Stimulated activated CD4-positive, alpha-beta T cell treated with anti-CD3 and anti-CD28 coated beads, TNF-alpha, amount 100 ng/mL, for 4 hours (primary cell): ENCODE data around the gene RSPO4.
"Not testable (repeated sequence)": the region's sequence is repeated elsewhere in the genome, so short reads cannot be mapped to it uniquely, and the experiment has no call there.

Source experiments
- DNase-seq, 3 experiments: peaks; one replicate each; pipeline ENCODE4 v3.0.0-alpha.2; 2020; ENCODE audit warnings: low read depth in 3 of 3

Gene RSPO4

DNA sequence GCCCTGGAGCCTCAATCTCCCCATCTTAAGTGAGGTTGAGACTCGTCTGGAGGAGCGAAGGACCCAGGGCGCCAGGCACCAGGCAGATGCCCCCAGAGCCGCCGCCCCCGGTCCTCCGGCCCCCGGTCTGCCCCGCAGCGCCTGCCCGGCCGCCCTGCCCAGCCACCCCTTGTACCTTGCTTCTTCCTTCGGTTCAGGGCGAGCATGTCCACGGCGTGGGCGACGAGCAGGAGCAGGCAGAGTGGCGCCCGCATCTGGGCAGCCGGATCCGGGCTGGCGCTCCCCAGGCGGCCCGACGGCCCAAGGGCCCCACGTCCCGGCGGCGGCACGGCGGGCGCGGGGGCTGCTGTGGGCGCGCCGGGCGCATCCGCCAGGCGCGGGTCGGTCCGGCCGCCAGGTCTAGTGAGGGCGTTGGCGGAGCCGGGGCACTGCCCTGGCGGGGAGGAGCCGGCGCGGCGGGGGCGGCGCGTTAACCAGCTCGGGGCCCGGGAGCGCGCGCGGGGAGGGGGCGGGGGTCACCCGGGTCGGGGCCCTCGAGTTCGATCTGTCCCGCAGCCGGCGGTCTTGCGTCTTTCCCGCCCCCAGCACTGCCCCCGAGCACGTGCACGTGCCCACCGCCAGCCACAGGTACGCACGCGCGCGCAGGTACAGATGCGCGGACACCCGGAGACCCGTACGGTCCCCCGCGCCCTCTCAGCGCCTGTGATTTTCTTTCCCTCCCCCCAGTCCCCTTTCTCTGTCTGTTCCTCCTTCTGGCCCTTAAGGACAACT is at the start of gene RSPO4:
RSPO4 (minus strand) TSS at position 401 of the 771 bp plus-strand sequence; CDS start at position 254, 147 bp downstream.
- DNase-seq, result no peak

DNA sequence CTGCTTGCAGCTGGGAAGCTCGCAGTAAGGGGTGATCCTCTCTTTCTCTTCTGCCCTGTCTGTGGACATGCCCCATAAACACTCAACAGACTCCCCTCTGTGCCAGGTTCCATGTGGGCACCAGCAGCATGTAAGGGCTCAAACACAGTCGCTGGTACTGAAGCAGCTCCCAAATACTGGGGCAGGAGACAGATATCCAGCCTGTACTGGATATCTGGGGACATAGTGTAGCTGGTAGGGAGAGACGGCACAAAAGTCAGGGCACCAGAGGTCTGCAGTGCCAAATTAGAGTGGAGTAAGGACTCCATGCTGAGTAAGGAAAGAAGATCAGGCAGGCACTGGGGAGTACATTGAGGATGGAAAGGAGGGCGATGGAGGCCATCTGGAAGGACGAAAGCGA is 48.3 kb upstream of the RSPO4 start:
- no peak for DNase-seq

DNA sequence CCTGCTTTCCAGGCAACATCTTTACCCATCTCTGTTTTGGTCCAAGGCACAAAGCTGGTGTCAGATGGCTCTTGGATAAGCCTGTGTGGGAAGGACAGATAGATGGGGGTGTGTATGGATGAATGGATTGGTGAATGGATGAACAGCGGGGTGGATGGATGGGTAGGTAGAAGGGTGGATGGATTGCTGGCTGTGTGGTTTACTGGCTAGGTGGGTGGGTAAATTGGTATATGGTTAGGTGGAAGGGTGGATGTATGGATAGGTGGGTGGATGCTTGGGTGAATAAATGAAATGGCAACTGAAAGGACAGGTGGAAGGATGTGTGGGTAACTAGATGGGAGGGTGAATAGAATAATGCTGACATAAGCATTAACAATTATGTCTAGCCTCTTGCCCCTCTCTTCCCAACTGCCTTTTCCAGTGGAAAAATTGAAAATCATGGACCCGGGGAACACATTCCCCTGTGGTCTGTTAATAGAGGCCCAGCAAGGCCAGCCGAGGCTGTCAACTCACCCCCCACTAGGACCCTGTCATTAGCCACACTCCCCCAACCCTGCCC is 43.8 kb upstream of the RSPO4 start:
- DNase-seq, result no peak

DNA sequence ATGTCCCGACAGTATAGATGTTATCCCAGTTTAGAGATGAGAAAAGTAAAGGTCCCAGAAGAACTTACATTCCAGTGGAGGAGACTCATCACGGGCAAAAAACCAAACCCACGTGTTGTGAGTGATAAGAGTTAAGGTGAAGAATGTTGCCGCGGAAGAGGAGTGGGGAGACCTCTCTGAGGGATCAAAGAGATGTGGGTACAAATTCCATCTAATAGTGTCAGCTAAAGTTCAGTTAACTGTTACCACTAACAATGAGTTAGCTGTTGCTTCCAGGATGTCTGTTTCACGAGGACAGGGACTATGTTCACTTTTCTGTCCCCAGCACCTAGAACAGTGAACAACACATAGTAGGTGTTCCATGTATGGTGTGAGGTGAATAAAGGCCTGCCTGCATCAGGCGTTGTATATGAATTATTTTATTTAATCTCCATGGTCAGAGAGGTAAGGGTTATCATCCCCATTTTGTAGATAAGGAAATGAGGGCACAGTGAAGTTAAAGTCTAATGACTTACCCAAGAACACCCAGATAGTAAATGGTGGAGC is 39.8 kb upstream of the RSPO4 start:
- no peak for DNase-seq

DNA sequence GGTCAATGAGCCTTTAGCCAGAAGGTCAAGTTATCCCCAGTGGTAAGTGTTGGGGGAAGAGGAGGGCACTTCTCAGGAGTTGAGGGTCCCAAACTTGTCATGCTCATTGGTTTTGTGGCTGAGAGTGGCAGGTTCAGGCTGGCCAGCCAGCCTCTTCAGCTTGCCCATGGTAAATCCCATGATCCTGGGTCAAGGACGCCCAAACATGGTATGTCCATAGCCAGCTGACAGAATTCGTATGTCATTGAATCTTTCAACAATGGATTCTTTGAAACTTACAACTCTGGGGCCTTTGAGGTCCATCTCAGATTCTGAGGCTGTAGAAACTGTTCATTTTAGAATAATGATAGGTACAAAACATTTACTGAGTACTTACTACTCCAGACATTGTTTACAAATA is 36.1 kb upstream of the RSPO4 start:
- DNase-seq, result no peak

DNA sequence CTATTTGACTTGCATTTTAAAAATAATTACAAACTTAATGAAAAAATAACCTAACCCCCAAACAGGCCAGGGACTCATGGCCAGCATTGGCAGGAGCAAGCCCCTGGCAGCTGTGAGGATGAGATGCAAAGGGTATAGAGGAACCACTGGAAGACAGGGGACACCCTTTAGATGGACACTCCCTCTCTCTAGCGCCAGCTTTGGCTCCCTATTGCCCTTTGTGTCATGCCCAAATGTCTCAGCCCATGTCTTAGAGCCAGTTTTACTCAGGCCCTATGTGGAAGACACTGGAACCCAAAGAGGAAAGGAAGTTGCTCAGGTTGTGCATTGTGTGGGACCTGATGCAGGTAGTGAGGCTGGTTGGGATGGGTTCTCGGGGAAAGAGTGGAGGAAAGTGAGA is 34.9 kb upstream of the RSPO4 start:
- no peak for DNase-seq

DNA sequence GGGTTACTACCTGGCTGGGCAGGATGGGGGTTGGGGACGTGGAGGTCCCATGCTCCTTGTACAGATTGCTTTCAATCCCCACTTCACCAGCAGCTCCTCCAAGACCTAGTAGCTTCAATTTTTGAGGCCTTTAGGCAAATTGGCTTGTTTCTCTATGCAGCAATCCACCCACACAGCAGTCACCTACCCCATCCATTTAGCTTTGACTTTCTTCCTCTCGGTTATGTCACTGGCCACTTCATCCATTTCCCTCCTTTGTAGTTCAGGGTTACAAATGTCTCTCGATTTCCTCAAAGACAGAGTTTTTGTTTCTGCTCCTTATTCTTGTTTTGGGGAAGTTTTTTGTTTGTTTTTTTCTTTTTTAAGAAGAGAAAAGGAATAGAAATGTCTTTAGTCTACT is 33.4 kb upstream of the RSPO4 start:
- DNase-seq, result no peak

DNA sequence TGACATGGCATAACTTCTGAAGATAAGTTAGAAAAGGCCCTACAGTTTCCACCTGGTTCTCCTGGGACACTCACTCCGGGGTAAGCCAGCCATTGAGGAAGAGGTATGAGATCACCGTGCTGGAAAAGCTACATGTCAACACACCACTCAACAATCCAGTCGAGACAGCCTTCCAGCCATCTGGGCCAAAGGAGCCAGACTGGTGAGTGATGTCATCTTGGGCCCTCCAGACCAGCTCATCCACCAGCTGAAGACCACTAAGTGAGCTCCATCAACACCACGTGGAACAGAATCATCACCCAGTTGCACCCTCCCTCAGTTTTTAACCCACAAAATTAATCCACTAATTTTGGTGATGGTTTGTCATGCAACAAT is 32.3 kb upstream of the RSPO4 start:
- DNase-seq, result no peak

DNA sequence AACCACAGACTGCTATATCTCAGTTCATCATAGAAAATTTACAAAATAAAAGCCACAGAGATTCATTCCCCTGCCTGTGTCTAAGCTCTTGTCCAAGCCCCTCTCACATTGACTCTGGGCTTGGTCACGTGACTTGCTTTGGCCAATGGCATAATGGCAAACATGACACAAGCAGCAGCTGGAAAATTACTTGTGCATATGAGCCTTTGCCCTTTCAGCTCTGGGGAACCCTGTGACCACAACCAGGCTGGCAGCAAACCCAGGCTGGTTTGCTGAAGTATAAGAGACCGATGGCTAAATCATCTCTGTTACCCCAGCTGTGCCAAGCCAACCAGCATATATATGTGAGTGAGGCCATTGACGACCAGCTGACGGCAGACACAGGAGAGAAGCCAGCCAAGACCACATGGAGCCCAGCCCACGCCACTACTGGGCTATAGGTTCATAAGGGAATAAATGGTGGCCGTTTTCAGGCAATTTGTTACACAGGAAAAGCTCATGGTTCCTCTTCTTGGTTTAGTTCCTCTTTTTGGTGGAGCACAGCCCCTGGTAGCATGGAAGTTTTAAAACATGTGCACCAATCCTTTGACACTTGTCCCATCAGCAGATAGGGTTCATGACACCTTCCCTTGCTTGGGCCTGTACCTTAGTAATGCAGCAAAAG is 31.8 kb upstream of the RSPO4 start:
- no peak for DNase-seq

DNA sequence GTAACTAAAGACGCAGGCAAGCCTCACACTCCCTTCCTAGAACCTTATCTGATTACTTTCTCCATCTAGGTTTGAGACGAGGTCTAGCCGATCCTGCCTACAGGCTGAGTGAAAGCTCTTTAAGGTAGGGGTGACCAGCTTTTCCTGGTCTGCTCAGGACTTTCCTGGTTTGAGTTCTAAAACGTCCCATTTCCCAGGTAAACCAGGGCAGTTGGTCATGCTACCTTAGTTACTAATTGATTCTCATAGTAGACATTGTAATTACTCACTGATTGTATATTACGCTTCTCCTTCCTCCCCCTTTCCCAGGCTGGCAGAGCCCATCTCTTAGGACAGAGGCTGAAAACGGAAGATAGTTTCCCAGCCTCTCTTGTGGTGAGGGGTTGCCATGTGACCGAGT is 27.9 kb upstream of the RSPO4 start:
- no peak for DNase-seq

DNA sequence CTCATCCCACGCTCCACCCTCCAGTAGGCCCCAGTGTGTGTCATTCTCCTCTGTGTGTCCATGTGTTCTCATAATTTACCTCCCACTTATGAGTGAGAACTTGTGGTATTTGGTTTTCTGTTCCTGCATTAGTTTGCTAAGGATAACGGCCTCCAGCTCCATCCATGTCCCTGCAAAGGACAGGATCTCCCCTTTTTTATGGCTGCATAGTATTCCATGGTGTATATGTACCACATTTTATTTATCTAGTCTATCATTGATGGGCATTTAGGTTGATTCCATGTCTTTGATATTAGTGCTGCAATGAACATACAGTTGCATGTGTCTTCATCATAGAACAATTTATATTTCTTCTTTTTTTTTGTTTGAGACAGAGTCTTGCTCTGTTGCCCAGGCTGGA is 24.1 kb upstream of the RSPO4 start:
- DNase-seq, result not testable (repeated sequence)

DNA sequence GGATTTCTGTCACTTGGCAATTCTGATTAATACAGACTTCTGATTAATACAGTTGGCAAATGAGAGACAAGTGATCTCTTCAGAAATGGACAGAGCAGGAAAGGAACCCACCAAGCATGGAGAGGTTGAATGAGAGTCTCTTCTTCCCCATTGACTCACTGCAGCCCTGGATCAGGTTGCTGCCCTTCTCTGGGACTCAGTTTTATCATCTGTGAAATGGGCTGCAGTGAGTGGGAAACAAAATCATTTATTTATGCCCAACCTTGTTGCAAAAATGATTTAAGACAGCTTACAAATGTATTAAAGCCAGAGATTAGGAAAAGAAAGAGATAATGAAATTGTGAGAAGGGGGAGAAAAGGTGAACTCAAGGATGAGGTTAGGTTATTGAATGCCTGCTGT is 20.8 kb upstream of the RSPO4 start:
- no peak for DNase-seq

DNA sequence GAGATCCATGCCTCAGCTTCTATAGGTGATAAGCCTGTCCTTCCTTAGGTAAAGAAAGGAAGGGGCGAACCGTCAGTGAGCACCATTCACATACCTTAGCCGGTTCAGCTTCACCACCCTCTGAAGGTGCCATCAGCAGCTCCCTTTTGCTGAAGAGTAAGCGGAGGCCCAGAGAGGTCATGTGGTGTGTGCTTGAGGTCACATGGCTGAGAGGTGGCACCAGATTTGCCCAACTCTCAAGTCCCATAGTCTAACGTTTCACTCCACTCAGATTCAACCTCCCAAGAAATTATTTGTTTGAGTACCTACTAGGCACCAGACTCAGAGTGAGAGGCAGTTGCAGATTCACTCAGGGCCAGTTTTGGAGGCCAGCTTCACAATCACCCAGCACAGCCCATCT is 18.5 kb upstream of the RSPO4 start:
- DNase-seq, result no peak

DNA sequence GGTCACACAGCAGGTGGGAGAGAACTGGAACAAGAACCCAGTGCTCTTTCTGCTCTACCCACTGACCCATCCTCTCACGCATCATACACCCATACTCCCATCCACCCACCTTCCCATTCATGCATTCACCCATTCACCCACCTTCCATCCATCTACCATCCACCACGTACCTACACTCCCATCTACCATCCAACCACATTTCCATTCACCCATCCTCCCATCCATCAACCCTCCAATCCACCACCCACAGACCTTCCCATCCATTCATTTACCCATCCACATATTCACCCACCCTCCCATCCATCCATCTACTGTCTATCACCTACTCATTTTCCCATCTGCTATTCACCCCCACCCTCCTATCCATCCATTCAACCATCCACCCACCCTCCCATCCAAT is 17.2 kb upstream of the RSPO4 start:
- DNase-seq, result no peak

DNA sequence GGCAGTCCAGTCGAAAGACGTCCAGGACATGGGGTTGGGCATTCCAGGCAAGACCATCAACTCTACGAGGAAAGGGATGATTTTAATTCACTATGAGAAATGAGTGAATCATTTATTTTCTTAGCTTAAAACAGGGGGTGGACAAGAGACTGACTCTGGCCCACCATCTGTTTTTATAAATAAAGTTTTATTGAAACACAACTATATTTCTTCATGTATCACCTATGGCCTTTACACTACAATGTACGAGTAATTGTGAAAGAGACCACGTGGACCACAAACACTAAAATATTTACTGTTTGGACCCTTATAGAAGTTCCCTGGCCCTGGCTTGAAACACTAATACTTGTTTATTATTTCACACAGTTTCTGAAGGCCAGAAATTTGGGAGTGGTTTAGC is 15.6 kb upstream of the RSPO4 start:
- DNase-seq, result no peak

DNA sequence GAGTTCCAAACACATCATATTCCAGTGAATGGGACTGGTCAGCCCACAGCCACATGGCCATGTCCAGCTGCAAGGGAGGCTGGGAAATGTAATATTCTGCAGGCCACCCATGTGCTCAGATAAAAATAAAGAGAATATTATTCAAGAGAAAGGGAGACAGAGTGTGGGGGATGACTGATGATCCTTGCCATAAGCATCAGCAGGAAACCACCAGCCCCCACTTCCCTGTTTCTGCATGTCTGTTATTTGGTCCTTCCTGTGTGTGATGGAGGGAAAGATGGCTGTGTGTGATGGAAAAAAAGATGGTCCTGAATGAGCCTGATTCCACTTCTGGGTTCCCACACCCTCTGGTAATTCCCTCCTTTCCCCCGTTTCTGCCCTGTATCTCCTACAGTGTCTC is 13.1 kb upstream of the RSPO4 start:
- no peak for DNase-seq

DNA sequence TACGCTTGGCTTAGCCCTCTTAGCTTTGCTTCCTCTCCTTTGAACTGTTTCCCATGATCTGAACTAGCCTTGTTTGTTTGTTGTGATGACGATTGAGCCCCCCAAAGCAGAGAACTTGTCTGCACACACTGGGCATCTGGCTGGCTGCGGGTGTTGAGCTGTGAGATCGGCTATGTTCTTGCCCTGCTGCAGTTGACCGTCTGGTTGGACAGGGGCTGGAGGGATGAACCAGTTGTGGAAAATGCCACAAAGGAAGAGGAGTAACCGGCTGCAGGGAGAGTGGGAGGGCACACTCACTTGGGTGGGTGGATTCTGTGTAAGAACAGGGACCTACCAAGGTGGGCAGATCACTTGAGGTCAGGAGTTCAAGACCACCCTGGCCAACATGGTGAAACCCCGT is 12.4 kb upstream of the RSPO4 start:
- DNase-seq, result no peak

DNA sequence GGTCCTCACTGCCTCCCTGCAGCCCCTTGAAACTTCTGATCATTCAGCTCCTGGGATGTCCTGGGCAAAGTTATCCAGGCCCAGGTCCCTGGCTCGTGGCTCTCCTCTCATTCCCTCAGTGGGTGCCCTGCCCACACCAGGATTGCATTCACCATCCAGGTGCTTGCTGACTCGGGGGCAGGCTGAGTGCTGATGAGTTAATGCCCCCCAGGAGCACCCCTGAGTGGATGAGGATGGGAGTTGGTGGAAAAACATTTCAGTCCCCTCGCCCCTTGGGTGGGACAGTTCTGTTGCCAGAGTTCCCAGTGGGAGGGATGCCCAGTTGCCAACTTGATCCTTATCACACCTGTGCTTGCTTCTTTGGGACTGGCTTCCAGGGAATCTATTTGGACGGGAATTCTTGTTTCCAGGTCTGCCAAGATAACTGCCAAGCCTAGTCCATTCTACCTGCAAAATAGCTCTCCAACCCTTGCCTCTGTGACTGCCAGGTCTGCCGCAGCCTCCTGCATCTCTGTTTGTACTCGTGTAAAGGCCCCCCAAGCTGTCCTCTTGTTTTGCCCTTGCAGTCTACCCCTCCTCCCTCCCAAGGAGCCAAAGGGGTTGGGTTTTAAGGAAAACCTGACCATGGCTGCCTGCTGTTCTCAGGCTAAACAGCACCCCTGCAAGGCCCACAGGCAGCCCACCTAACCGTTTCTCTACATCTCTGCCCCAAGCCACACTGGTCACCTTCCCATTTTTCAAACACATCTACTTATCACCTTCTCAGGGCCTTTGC is 11.6 kb upstream of the RSPO4 start:
- DNase-seq, result no peak

DNA sequence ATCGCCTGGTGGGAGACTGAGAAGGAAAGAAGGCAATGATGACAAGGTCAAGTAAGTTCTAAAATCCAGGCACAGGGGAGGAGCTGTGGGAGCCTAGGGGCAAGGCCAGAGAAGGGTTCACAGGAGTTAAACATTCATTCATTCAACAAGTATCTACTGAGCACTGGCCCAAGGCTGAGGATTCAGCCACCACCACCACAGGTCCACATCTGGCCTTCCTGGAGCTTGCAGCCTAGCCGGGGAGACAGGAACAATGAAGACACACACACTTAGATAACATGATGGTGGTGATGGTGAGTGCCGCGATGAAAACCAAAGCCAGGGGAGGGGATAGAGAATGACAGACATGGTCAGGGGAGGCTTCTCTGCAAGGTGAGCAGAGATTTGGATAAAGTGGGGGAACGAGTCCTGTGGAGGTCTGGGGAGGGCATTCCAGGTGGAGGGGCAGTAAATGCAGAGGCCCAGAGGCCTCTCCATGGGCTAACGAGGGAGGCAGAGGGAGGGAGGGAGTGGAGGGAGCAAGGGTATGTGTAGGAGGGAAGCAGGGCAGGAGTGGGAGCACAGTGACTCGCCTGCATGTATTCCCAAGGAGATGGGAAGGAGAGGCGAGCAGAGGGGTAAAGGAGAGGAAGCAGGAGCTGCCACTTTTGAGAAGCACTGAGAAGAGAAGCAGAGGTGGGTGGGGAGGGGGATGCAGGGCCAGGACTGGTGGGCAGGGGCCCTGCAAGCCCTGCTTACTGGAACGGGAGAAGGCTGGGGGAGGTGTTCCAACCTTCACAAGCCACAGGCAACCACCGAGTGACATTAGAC is 10.5 kb upstream of the RSPO4 start:
- no peak for DNase-seq

DNA sequence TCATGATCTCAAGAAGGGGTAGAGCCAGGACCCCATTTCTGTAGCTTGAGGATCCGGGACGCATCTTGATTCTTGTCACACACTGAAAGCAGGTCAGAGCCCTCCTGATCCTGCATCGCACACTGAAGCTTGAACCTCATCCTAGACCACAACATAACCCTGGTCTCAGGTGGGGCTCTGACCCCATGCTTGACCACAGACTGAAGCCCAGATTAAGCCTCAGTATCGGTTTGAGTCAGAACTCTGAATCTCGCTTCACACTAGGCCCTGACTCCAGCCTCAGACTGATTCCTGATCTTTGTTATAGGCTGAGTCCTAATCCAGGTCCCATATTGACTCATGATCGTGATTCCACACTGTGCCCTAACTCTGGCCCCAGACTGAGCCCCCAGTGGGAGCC is 8.5 kb upstream of the RSPO4 start:
- DNase-seq, result no peak

DNA sequence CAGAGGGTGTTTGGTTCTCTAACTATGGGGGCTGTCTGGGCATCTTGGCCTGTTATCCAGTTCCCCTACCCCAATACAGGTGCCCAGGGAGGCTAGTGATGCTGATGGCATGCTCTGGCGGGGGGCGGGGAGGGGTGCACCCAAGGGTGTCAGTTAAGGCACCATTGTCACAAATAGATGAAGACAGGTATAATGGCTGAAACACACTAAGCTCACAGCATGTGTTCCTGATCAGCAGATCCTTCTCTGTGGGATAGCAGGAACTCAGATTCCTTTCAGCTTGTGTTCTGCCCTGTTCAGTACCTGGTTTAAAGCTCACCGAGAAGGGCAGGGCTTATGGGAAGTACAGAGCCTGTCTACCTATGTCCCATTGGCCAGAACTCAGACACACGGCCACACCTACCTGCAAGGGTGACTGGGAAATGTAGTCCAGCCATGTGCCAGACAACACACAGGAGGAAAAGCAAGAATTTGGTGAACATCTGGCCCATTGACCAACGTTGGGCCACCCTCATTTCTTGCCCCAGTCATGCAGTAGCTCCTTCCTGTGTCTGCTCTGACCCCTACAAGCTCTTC is 3.4 kb upstream of the RSPO4 start:
- no peak for DNase-seq
